ENCODE data around the gene ATRN.

Gene ATRN

DNA sequence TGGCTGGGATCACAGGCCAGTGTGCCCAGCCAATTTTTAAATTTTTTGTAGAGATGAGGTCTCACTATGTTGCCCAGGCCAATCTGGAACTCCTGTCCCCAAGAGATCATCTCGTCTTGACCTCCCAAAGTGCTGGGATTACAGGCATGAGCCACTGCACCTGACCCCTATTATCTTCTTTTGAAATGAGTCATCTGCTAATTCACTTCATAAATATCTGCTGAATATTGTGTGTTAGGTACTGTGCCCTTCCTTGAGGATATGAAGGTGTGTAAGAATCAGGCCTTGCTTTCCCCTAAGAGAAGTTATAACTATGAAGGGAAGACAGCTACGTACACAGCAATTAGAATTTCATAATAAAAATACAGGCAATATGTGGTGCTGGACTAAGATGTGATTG is 8.2 kb downstream of the ATRN start:
- TF ChIP-seq, protein P1, sequence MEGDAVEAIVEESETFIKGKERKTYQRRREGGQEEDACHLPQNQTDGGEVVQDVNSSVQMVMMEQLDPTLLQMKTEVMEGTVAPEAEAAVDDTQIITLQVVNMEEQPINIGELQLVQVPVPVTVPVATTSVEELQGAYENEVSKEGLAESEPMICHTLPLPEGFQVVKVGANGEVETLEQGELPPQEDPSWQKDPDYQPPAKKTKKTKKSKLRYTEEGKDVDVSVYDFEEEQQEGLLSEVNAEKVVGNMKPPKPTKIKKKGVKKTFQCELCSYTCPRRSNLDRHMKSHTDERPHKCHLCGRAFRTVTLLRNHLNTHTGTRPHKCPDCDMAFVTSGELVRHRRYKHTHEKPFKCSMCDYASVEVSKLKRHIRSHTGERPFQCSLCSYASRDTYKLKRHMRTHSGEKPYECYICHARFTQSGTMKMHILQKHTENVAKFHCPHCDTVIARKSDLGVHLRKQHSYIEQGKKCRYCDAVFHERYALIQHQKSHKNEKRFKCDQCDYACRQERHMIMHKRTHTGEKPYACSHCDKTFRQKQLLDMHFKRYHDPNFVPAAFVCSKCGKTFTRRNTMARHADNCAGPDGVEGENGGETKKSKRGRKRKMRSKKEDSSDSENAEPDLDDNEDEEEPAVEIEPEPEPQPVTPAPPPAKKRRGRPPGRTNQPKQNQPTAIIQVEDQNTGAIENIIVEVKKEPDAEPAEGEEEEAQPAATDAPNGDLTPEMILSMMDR (IDR thresholded peaks at IDR 0.05; ENCODE audit: insufficient read depth, low read length, poor library complexity, severe bottlenecking), result no peak
- DNase-seq (ENCODE audit: extremely low read depth, insufficient read length), result no peak
- Histone ChIP-seq H3K36me3 (ENCODE audit: control insufficient read depth, insufficient read depth, low read length) (no peaks in the 10 kb centered on the region), H3K4me3 (replicated peaks; ENCODE audit: low read depth, low read length) (no peak overlapping the region), H3K27me3 (replicated peaks; ENCODE audit: control insufficient read depth, insufficient read depth, low read length) (no peaks in the 10 kb centered on the region)

- DNase-seq (ENCODE audit: extremely low read depth, insufficient read length), result no peak
- Histone ChIP-seq H3K27me3 (replicated peaks; ENCODE audit: control insufficient read depth, insufficient read depth, low read length) (no peaks in the 10 kb centered on the region), H3K4me3 (replicated peaks; ENCODE audit: low read depth, low read length) (no peak overlapping the region), H3K36me3 (ENCODE audit: control insufficient read depth, insufficient read depth, low read length) (no peaks in the 10 kb centered on the region)
- TF ChIP-seq, protein P1 (IDR thresholded peaks at IDR 0.05; ENCODE audit: insufficient read depth, low read length, poor library complexity, severe bottlenecking), result no peak
Observed at GRCh38 chr20:3479759-3480615, 9.2 kb downstream of the ATRN start.

DNA sequence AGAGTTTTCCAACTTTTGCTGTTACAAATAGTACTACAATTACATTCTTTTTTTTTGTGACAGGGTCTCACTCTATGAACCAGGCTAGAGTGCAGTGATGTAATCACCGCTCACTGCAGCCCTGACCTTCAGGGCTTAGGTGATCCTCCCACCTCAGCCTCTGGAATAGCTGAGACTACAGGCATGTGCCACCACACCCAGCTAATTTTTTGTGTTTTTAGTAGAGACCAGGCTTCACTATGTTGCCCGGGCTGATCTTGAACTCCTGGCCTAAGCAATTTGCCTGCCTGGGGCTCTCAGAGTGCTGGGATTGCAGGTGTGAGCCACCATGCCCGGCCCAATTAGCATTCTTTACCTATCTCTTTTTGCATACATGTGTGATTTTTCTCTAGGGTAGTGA is 12.5 kb downstream of the ATRN start:
- Histone ChIP-seq H3K4me3 (replicated peaks; ENCODE audit: low read depth, low read length) (no peak overlapping the region), H3K27me3 (replicated peaks; ENCODE audit: control insufficient read depth, insufficient read depth, low read length) (no peaks in the 10 kb centered on the region), H3K36me3 (ENCODE audit: control insufficient read depth, insufficient read depth, low read length) (no peaks in the 10 kb centered on the region)
- DNase-seq (ENCODE audit: extremely low read depth, insufficient read length), result no peak
- TF ChIP-seq, protein P1 (IDR thresholded peaks at IDR 0.05; ENCODE audit: insufficient read depth, low read length, poor library complexity, severe bottlenecking), result no peak

DNA sequence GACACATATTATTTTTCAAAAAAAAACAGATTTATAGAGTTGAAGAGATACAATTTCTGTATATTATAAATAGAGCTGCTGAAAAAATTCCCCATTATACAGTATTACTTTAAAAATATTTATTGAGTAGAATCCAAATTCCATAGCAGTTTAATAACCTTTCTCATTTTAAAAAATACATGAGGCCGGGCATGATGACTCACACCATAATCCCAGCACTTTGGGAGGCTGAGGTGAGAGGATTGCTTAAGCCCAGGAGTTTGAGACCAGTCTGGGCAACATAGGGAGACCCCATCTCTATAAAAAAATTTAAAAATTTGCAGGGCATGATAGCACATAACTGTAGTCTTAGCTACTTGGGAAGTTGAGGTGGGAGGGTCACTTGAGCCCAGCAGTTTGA is 13.0 kb downstream of the ATRN start:
- H3K27me3 ChIP-seq (replicated peaks; ENCODE audit: control insufficient read depth, insufficient read depth, low read length), result no peaks in the 10 kb centered on the region
- TF ChIP-seq, protein P1 (IDR thresholded peaks at IDR 0.05; ENCODE audit: insufficient read depth, low read length, poor library complexity, severe bottlenecking), result no peak
- no peak overlapping the region for H3K4me3 ChIP-seq (replicated peaks; ENCODE audit: low read depth, low read length)
- no peak for DNase-seq (ENCODE audit: extremely low read depth, insufficient read length)
- no peaks in the 10 kb centered on the region for H3K36me3 ChIP-seq (ENCODE audit: control insufficient read depth, insufficient read depth, low read length)

DNA sequence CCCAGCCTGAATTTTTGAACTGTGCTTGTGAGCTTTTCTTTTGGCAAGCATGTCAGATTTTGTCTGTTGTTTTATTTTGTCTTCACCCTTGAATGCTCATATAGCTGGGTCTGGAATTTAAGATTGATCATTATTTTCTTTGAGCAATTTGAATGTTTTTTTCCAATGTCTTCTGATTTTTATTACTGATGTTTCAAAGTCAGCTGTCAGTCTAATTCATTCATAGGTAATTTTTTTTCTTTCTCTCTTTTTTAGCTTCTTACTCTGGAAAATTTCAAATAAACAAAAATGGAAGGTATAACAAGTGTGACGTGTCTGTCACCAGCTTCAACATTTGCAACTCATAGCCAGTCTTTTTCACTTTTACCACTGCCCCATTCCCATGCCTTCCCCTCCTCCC is 15.1 kb downstream of the ATRN start:
- H3K4me3 ChIP-seq (replicated peaks; ENCODE audit: low read depth, low read length), result no peak overlapping the region
- no peak for DNase-seq (ENCODE audit: extremely low read depth, insufficient read length)
- no peaks in the 10 kb centered on the region; the same call in 1 of the 2 replicates for H3K36me3 ChIP-seq (ENCODE audit: control insufficient read depth, insufficient read depth, low read length)
- H3K27me3 ChIP-seq (replicated peaks; ENCODE audit: control insufficient read depth, insufficient read depth, low read length), result no peaks in the 10 kb centered on the region
- TF ChIP-seq, protein P1 (IDR thresholded peaks at IDR 0.05; ENCODE audit: insufficient read depth, low read length, poor library complexity, severe bottlenecking), result no peak
